ENCODE measurements around the gene SOBP.

DNA sequence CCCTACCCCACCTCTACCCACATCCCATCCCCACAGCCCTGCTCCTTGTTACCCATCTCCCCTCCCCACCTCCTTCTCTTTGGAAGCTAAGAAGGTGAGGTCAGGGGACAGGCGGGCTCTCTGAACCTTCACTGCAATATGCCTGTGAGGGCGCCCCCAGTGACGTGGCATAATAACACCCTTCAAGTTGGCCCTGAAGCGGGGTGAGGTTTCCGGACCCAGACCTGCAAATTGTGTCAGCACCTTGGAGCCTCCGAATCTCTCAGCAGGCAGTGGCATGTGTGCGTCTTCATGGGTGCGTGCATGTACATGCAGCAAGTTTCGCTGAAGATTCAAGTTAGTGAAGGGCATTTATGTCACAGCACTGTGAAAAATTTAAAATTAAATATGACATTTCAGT is 114.6 kb downstream of the SOBP start:
- TF ChIP-seq, protein P1, sequence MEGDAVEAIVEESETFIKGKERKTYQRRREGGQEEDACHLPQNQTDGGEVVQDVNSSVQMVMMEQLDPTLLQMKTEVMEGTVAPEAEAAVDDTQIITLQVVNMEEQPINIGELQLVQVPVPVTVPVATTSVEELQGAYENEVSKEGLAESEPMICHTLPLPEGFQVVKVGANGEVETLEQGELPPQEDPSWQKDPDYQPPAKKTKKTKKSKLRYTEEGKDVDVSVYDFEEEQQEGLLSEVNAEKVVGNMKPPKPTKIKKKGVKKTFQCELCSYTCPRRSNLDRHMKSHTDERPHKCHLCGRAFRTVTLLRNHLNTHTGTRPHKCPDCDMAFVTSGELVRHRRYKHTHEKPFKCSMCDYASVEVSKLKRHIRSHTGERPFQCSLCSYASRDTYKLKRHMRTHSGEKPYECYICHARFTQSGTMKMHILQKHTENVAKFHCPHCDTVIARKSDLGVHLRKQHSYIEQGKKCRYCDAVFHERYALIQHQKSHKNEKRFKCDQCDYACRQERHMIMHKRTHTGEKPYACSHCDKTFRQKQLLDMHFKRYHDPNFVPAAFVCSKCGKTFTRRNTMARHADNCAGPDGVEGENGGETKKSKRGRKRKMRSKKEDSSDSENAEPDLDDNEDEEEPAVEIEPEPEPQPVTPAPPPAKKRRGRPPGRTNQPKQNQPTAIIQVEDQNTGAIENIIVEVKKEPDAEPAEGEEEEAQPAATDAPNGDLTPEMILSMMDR (IDR thresholded peaks at IDR 0.05 in 4 of 5, conservative IDR thresholded peaks at IDR 0.05 in 1 of 5) = no peak
- no peak for TF ChIP-seq POLR2A (IDR thresholded peaks at IDR 0.05)

Measured in gastrocnemius medialis (tissue), 4 donors.